Breast epithelium (tissue), 3 donors: ENCODE measurements around the gene PHACTR2.

Experiments used
- POLR2A ChIP-seq: fragments of 450-650 bp; IDR thresholded peaks from one replicate; pipeline ENCODE4 v1.6.1; 2016; ENCODE audit warnings: antibody characterized with exemption, mild to moderate bottlenecking, moderate library complexity
- TF ChIP-seq, protein P1 (sequence below), 3 donors: fragments of 450-650 bp; IDR thresholded peaks; one replicate each; pipeline ENCODE4 v1.5.1; 2016 to 2017; ENCODE audit warnings: antibody characterized with exemption in 3 of 3, mild to moderate bottlenecking in 3 of 3, moderate library complexity in 3 of 3

- TF ChIP-seq, protein P1, sequence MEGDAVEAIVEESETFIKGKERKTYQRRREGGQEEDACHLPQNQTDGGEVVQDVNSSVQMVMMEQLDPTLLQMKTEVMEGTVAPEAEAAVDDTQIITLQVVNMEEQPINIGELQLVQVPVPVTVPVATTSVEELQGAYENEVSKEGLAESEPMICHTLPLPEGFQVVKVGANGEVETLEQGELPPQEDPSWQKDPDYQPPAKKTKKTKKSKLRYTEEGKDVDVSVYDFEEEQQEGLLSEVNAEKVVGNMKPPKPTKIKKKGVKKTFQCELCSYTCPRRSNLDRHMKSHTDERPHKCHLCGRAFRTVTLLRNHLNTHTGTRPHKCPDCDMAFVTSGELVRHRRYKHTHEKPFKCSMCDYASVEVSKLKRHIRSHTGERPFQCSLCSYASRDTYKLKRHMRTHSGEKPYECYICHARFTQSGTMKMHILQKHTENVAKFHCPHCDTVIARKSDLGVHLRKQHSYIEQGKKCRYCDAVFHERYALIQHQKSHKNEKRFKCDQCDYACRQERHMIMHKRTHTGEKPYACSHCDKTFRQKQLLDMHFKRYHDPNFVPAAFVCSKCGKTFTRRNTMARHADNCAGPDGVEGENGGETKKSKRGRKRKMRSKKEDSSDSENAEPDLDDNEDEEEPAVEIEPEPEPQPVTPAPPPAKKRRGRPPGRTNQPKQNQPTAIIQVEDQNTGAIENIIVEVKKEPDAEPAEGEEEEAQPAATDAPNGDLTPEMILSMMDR (IDR thresholded peaks at IDR 0.05), result no peak
- TF ChIP-seq POLR2A, result no peak
Measured at GRCh38 chr6:143694560-143694959, 16.8 kb downstream of the PHACTR2 start.
